ENCODE measurements around the gene MZF1. TPM values are rescaled to one million over a fixed set of nuclear protein-coding genes. Genes with fewer than 3 reads are reported as not detected.

Gene MZF1
- total RNA-seq, 1 donor from 2014 or later = 30.9 TPM

DNA sequence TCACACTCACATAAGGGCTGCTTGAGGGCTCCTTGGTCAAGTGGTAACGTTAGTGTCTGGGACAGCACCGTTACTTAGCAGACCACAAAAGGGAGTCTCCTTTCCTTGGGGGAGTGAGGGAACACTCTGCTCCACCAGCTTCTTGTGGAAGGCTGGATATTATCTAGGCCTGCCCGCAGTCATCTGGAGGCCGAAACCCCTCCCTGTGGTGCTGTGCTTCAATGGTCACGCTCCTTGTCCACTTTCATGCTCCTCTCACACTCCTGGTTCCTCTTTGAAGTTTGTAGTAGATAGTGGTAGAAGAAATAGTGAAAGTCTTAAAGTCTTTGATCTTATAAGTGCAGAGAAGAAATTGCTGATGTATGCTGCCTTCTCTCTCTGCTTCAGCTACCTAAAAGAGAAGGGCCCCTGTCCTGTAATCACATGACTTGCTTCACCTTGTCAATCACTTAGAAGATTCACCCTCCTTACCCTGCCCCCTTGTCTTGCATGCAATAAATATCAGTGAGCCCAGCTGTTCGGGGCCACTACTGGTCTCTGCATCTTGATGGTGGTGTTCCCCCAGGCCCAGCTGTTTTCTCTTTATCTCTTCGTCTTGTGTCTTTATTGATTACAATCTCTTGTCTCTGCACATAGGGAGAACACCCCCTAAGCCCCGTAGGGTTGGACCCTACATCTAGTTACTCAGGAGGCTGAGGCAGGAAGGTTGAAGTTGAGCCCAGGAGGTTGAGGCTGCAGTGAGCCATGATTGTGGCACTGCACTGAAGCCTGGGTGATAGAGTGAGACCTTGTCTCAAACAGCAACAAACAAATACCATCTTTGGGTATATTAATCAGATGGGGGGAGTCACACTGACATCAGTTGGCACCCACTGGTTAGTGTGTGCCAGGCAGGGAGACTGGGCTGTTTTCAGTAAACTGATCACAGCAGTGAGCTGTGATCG, 11.6 kb upstream of the MZF1 start:
- Mint-ChIP-seq H3K9me3 (ENCODE audit: unreplicated experiment) (no peaks in the 10 kb centered on the region), H3K27ac (ENCODE audit: unreplicated experiment) (no peak overlapping the region), H3K36me3 (ENCODE audit: unreplicated experiment) (peaks cover 14% of the 10 kb centered on the region), H3K4me3 (ENCODE audit: unreplicated experiment) (no peak overlapping the region), H3K27me3 (ENCODE audit: unreplicated experiment) (no peaks in the 10 kb centered on the region), H3K4me1 (ENCODE audit: unreplicated experiment) (peaks cover 5% of the 10 kb centered on the region)
- TF ChIP-seq, protein P1, sequence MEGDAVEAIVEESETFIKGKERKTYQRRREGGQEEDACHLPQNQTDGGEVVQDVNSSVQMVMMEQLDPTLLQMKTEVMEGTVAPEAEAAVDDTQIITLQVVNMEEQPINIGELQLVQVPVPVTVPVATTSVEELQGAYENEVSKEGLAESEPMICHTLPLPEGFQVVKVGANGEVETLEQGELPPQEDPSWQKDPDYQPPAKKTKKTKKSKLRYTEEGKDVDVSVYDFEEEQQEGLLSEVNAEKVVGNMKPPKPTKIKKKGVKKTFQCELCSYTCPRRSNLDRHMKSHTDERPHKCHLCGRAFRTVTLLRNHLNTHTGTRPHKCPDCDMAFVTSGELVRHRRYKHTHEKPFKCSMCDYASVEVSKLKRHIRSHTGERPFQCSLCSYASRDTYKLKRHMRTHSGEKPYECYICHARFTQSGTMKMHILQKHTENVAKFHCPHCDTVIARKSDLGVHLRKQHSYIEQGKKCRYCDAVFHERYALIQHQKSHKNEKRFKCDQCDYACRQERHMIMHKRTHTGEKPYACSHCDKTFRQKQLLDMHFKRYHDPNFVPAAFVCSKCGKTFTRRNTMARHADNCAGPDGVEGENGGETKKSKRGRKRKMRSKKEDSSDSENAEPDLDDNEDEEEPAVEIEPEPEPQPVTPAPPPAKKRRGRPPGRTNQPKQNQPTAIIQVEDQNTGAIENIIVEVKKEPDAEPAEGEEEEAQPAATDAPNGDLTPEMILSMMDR (IDR thresholded peaks at IDR 0.05) = no peak
- DNase-seq (ENCODE audit: extremely low spot score, unreplicated experiment) = no peak

DNA sequence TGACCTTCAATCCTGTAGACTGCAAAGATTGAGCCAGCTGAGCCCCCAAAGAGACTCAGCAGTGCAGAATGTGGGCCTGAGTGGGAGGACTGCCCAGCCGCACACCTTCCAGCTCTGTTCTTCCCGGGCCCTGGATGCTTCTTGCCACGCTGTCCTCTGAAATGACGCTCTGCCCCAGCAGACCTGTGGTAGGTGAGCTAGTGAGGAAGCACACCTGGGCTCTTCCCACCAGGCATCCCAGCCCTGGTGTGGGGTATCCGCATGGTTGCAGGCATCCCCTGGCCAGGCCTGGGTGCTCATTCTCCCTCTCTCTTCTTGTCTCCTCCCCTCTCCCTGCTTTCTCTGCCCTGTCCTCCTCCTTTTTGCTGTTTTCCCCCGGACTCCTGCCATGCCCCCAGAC, 9.8 kb upstream of the MZF1 start:
- Mint-ChIP-seq H3K9me3 (ENCODE audit: unreplicated experiment) (no peaks in the 10 kb centered on the region), H3K27me3 (ENCODE audit: unreplicated experiment) (no peaks in the 10 kb centered on the region), H3K4me1 (ENCODE audit: unreplicated experiment) (peaks cover 5% of the 10 kb centered on the region), H3K27ac (ENCODE audit: unreplicated experiment) (no peak overlapping the region), H3K36me3 (ENCODE audit: unreplicated experiment) (peaks cover 14% of the 10 kb centered on the region), H3K4me3 (ENCODE audit: unreplicated experiment) (no peak overlapping the region)
- TF ChIP-seq, protein P1 (IDR thresholded peaks at IDR 0.05) = no peak
- no peak for DNase-seq (ENCODE audit: extremely low spot score, unreplicated experiment)

GRCh38 chr19:58581227-58582141, 8.3 kb upstream of the MZF1 start:
- H3K27me3 Mint-ChIP-seq (ENCODE audit: unreplicated experiment) = no peaks in the 10 kb centered on the region
- H3K36me3 Mint-ChIP-seq (ENCODE audit: unreplicated experiment) = peaks cover 14% of the 10 kb centered on the region
- TF ChIP-seq, protein P1 (IDR thresholded peaks at IDR 0.05) = peak; percentile 72
- peaks cover 5% of the 10 kb centered on the region for H3K4me1 Mint-ChIP-seq (ENCODE audit: unreplicated experiment)
- H3K27ac Mint-ChIP-seq (ENCODE audit: unreplicated experiment) = peak overlapping the region; percentile 56
- H3K9me3 Mint-ChIP-seq (ENCODE audit: unreplicated experiment) = no peaks in the 10 kb centered on the region
- DNase-seq (ENCODE audit: extremely low spot score, unreplicated experiment) = peak; percentile 88
- no peak overlapping the region for H3K4me3 Mint-ChIP-seq (ENCODE audit: unreplicated experiment)

GRCh38 chr19:58579473-58580142, 6.5 kb upstream of the MZF1 start:
- DNase-seq (ENCODE audit: extremely low spot score, unreplicated experiment) = peak; percentile 71
- no peaks in the 10 kb centered on the region for H3K27me3 Mint-ChIP-seq (ENCODE audit: unreplicated experiment)
- H3K4me3 Mint-ChIP-seq (ENCODE audit: unreplicated experiment) = no peak overlapping the region
- peak overlapping the region; percentile 58 for H3K27ac Mint-ChIP-seq (ENCODE audit: unreplicated experiment)
- TF ChIP-seq, protein P1 (IDR thresholded peaks at IDR 0.05) = no peak
- peaks cover 11% of the 10 kb centered on the region for H3K4me1 Mint-ChIP-seq (ENCODE audit: unreplicated experiment)
- peaks cover 14% of the 10 kb centered on the region for H3K36me3 Mint-ChIP-seq (ENCODE audit: unreplicated experiment)
- no peaks in the 10 kb centered on the region for H3K9me3 Mint-ChIP-seq (ENCODE audit: unreplicated experiment)
